HK-2 (cell line): ENCODE data around the gene CSPG4.
"Not testable (repeated sequence)": the region's sequence is repeated elsewhere in the genome, so short reads cannot be mapped to it uniquely, and the experiment has no call there.

ENCODE experiments used
- DNase-seq: peaks from one replicate; pipeline ENCODE4 v3.0.0-alpha.2; 2018; ENCODE audit not compliant: unreplicated experiment

Gene CSPG4, protein sequence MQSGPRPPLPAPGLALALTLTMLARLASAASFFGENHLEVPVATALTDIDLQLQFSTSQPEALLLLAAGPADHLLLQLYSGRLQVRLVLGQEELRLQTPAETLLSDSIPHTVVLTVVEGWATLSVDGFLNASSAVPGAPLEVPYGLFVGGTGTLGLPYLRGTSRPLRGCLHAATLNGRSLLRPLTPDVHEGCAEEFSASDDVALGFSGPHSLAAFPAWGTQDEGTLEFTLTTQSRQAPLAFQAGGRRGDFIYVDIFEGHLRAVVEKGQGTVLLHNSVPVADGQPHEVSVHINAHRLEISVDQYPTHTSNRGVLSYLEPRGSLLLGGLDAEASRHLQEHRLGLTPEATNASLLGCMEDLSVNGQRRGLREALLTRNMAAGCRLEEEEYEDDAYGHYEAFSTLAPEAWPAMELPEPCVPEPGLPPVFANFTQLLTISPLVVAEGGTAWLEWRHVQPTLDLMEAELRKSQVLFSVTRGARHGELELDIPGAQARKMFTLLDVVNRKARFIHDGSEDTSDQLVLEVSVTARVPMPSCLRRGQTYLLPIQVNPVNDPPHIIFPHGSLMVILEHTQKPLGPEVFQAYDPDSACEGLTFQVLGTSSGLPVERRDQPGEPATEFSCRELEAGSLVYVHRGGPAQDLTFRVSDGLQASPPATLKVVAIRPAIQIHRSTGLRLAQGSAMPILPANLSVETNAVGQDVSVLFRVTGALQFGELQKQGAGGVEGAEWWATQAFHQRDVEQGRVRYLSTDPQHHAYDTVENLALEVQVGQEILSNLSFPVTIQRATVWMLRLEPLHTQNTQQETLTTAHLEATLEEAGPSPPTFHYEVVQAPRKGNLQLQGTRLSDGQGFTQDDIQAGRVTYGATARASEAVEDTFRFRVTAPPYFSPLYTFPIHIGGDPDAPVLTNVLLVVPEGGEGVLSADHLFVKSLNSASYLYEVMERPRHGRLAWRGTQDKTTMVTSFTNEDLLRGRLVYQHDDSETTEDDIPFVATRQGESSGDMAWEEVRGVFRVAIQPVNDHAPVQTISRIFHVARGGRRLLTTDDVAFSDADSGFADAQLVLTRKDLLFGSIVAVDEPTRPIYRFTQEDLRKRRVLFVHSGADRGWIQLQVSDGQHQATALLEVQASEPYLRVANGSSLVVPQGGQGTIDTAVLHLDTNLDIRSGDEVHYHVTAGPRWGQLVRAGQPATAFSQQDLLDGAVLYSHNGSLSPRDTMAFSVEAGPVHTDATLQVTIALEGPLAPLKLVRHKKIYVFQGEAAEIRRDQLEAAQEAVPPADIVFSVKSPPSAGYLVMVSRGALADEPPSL (N-terminal part only)

GRCh38 chr15:75712668-75713337, at the start of gene CSPG4:
CSPG4 (minus strand) TSS chr15:75712848; CDS start chr15:75712755, 93 bp downstream.
- no peak for DNase-seq

- DNase-seq = not testable (repeated sequence)
These were observed 49.7 kb upstream of the CSPG4 start for GRCh38 chr15:75762357-75762718.

DNA sequence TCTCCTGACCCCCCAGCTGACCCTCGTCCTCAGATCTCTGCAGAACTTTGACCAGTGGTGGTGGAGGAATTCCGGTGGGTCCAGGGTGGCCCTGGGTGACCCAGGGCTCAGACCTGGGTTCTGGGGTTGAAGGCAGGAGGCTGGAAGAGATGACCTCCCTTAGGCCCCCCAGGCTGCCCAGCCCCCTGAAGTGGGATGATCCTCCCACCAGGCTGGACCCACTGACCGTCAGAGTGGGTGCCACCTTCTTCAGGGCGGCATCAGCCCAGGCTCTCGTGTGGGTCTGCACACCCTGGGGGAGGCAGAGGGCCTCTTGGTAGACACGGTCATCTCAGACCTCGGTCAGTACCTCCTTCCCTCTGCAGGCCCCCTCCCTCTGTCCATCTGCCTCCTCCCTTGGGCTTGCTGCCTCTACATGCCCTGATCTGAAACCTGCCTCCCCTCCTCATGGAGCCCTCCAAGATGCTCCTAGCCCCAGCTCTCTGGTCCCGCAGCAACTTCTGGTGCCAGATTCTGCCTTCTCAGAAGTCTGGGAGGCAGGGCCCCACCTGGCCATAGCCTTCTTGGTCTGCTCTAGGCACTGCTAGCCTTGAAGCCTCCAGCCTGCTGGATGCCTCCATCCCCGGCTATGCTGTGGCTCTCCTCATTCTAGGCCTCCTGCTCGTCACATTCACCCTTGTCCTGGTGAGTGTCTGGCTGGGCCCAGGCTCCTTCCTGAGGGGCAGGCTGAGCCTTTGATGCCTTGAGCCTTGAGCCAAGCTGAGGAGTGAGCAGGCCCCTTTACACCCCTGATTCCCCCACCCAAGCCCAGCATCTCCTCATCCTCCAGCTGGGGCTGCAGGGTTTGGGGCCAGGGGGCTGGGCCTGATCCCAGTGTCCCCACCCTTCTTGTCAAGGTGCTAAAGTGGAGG, 49.1 kb upstream of the CSPG4 start:
- DNase-seq = no peak

- DNase-seq = no peak
These were observed 48.2 kb upstream of the CSPG4 start for GRCh38 chr15:75760704-75761435.

GRCh38 chr15:75760131-75760520, 47.5 kb upstream of the CSPG4 start:
- DNase-seq = not testable (repeated sequence)

DNA sequence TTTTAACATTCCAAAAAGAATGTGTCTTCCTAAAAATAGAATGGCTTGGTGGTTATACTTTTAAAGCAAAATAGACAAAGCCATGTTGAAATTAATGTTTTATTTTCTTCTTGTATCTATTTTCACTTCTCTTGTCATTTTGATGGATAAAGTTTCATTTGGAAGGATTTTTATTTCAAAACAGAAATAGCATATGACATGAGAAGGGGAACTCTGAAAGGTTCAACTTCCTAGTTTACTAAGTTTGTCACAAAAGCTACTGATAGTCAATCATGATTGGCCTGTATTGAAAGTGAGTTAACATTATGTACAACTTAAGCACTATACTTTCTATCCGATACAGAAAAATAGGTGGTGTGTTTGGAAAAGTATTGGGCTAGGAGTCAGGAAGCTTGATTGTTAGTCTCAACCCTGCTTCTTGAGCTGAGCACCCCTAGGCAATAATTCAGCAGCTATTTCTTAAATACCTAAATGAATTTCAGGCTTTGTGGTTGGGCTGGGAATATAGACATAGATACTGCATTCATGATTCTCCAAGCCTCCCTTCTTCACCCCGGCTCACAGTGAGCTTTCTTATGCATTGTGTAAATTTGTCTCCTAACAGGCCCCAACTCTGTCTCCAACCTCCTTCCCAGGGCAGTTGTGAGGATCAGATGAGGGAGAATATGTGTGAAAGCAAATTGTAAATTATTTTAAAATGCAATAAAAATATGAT, 46.9 kb upstream of the CSPG4 start:
- DNase-seq = no peak

GRCh38 chr15:75758071-75758872, 45.6 kb upstream of the CSPG4 start:
- DNase-seq = peak; percentile 86

- not testable (repeated sequence) for DNase-seq
These were observed 42.2 kb upstream of the CSPG4 start for GRCh38 chr15:75754871-75755270.

DNA sequence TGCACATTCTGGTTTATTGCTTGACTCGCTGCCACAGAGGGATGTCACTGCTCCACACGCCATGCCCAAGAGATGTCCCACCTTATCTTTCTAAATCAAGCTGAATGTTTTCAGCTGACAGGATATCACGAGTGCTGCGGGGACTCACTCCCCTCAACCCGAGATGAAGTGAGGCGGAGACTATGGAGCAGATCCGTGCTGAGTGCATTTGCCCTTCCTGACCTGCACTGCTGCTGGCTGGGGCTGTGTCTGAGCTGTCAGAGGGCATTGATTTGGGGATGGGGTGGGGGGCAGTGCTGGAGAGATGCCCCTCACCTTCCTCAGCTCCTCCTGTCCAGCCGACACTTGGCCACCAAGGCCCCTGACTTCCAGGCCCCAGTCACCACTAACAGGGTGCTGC, 40.5 kb upstream of the CSPG4 start:
- DNase-seq = no peak

DNA sequence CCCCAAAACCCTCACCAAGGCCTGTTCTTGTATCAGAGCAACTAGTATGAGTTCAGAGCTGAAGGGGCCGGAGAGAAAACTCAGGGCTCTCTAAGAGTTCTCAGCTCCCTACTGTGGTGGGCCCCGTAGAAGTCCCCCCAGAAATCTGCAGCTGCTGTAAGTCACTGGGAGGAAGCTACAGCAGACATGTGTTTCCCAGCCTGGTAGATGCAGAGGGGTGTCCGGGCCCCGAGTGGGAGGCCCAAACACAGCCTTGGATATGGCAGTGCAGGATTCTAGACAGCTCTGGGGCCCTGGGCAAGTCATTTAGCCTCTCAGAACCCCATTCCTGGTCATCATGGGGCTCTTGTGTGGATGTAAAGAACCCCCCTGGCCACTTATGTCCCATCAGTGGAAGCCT, 39.2 kb upstream of the CSPG4 start:
- no peak for DNase-seq

- no peak for DNase-seq
These were observed 38.6 kb upstream of the CSPG4 start for GRCh38 chr15:75751116-75751875.

- no peak for DNase-seq
These were observed 37.8 kb upstream of the CSPG4 start for GRCh38 chr15:75750261-75751050.

GRCh38 chr15:75749820-75750219, 37.2 kb upstream of the CSPG4 start:
- no peak for DNase-seq

DNA sequence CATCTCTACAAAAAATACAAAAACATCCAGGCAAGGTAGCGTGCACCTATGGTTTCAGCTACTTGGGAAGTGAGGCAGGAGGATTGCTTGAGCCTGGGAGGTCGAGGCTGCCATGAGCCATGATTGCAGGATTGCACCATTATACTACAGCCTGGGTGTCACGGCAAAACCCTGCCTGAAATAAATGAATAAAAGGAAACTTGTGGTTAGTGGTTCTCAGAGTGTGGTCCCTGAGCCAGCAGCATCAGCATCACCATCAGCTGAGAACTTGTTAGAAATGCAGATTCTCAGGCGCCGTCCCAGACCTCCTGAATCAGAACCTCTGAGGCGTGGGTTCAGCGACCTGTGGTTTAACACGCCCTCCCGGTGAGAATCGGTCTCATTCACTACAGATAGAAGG, 36.2 kb upstream of the CSPG4 start:
- not testable (repeated sequence) for DNase-seq

DNA sequence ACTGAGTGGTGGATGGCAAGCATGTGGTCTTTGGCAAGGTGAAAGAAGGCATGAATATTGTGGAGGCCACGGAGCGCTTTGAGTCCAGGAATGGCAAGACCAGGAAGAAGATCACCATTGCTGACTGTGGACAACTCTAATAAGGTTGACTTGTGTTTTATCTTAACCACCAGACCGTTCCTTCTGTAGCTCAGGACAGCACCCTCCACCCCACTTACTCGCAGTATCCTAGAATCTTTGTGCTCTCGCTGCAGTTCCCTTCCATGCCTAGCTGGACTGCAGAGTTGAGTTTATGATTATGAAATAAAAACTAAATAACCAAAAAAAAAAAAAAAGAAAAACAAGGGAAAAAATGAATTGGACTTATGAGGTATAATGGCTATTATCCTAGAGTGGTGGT, 34.5 kb upstream of the CSPG4 start:
- DNase-seq = not testable (repeated sequence)

GRCh38 chr15:75745305-75745704, 32.7 kb upstream of the CSPG4 start:
- DNase-seq = no peak

DNA sequence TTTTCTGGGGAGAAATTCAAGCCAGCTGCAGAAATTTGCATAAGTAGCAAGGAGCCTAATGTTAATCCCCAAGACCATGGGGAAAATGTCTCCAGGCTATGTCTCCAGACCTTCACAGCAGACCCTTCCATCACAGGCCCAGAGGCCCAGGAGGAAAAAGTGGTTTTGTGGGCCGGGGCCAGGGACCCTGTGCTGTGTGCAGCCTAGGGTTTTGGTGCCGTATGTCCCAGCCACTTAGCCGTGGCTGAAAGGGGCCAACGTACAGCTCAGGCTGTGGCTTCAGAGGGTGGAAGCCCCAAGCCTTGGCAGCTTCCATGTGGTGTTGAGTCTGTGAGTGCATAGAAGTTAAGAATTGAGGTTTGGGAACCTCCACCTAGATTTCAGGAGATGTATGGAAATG, 29.7 kb upstream of the CSPG4 start:
- not testable (repeated sequence) for DNase-seq
